MM.1S (cell line): ENCODE data around the gene TPBGL.

Source experiments
- CTCF ChIP-seq: fragments of 300-600 bp; sonication (generic); IDR thresholded peaks from 2 replicates; pipeline ENCODE4 v1.5.1; 2016; ENCODE audit warnings: antibody characterized with exemption, low read length, mixed read lengths
- EZH2 ChIP-seq: fragments of 300-600 bp; sonication (generic); optimal IDR thresholded peaks from 2 replicates; pipeline ENCODE3; 2017; ENCODE audit warnings: low read depth, mild to moderate bottlenecking, antibody characterized with exemption, low read length, mixed read lengths
- EZH2phosphoT487 ChIP-seq: fragments of 300-600 bp; sonication (generic); IDR thresholded peaks from 2 replicates; pipeline ENCODE4 v1.6.1; 2018; ENCODE audit warnings: antibody characterized with exemption, low read length

GRCh38 chr11:75229466-75229865 lies 11.1 kb upstream of the TPBGL start:
- TF ChIP-seq EZH2phosphoT487 (no peak), CTCF (no peak), EZH2 (no peak)
